NCI-H146 treated with DMSO at 0.1 percent for 48 hours (cell line): ENCODE results near the gene ITGAV.

Experiments
- DNase-seq: peaks from one replicate; lab custom pipeline; 2025; ENCODE audit not compliant: unreplicated experiment; lab: John Stamatoyannopoulos, UW

ITGAV gene

GRCh38 chr2:186573531-186573930, 16.3 kb upstream of the ITGAV start:
- DNase-seq: no peak

GRCh38 chr2:186575302-186575701, 14.6 kb upstream of the ITGAV start:
- DNase-seq: no peak

GRCh38 chr2:186575856-186576255, 14.0 kb upstream of the ITGAV start:
- no peak for DNase-seq

GRCh38 chr2:186576614-186577013, 13.2 kb upstream of the ITGAV start:
- no peak for DNase-seq

GRCh38 chr2:186582698-186583097, 7.2 kb upstream of the ITGAV start:
- DNase-seq: no peak

GRCh38 chr2:186584053-186584452, 5.8 kb upstream of the ITGAV start:
- peak; percentile 39 for DNase-seq

- no peak for DNase-seq
Observed at GRCh38 chr2:186588421-186588820, 1.4 kb upstream of the ITGAV start.

- peak; percentile 24 for DNase-seq
Observed at GRCh38 chr2:186588940-186589611, 780 bp upstream of the ITGAV start.

- DNase-seq: peak; percentile 14
Observed at GRCh38 chr2:186590350-186590758, 498 bp downstream of the ITGAV start.

GRCh38 chr2:186590759-186591505, 1.1 kb downstream of the ITGAV start:
- DNase-seq: no peak

- no peak for DNase-seq
Observed at GRCh38 chr2:186591506-186591890, 1.6 kb downstream of the ITGAV start.

GRCh38 chr2:186592137-186592875, 2.5 kb downstream of the ITGAV start:
- no peak for DNase-seq

- DNase-seq: no peak
Observed at GRCh38 chr2:186593523-186593922, 3.7 kb downstream of the ITGAV start.

- no peak for DNase-seq
Observed at GRCh38 chr2:186594001-186594722, 4.3 kb downstream of the ITGAV start.

GRCh38 chr2:186595219-186595618, 5.4 kb downstream of the ITGAV start:
- DNase-seq: no peak

GRCh38 chr2:186599186-186599778, 9.4 kb downstream of the ITGAV start:
- no peak for DNase-seq

GRCh38 chr2:186603286-186603685, 13.4 kb downstream of the ITGAV start:
- no peak for DNase-seq

GRCh38 chr2:186605041-186605440, 15.2 kb downstream of the ITGAV start:
- DNase-seq: no peak

GRCh38 chr2:186607660-186608324, 17.9 kb downstream of the ITGAV start:
- DNase-seq: no peak

- DNase-seq: no peak
Observed at GRCh38 chr2:186610785-186611184, 20.9 kb downstream of the ITGAV start.
